Colon (tissue), 2 donors: Measurements from ENCODE around the gene PDE6A.

Experiments
- FAIRE-seq: peaks from 2 replicates; lab custom pipeline; 2012; peaks lifted over from hg19 to GRCh38; lab: Jason Lieb, UNC
- donor health status: control.
- donor health status: control.

PDE6A gene

GRCh38 chr5:149836451-149837139 is 108.0 kb downstream of the PDE6A start:
- no peak for FAIRE-seq

DNA sequence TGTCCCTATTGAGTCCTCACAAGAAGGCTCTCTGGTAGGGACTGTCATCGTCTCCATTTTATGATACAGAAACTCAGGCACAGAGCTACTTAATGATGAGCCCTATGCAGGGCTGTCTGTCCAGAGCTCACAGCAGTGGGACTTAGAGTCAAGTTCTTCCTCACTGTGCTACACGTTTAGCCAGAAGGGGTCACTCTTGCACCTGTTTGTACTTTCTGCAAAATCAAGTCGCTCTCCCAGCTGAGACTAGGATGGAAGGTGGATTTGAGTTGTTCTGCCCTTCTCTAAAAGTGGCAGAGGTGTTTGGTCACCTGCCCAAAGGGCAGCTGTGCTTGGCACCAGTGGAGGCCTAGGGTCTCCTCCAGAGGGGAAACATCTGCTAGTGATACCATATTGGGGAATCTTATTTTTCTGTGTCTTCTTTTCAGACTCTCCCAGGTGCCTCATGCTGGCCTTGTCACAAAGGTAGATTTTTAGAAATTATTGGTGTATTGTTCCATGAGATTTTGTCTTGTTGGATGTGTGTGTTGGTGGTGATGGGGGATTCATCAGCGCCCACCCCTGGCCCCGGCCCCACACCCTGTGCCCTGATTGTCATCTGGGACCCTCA is 110.2 kb downstream of the PDE6A start:
- FAIRE-seq: no peak

GRCh38 chr5:149833116-149833827 is 111.3 kb downstream of the PDE6A start:
- FAIRE-seq: no peak

GRCh38 chr5:149832636-149833035 is 112.0 kb downstream of the PDE6A start:
- no peak for FAIRE-seq

DNA sequence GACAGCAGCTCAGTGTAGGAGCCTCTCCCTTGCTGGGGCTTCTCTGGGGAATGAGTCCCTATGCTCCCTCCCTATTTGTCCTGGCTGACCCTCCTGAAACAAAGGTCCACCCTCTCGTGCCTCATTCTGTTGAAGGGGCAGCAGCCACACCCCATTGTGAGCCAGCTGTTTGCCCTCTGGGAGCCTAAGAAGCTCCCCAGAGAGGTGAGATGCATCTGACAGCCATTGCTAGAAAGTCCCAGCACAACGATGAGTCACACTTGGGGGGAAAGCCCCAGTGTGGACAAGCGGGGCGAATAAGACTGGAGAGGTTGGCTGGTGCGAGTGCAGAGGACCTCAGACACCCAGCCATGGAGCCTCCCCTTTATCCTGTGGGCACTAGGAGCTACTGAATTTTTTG is 113.1 kb downstream of the PDE6A start:
- no peak for FAIRE-seq

- FAIRE-seq: no peak
Observed at GRCh38 chr5:149830579-149830978, 114.0 kb downstream of the PDE6A start.

GRCh38 chr5:149829954-149830353 is 114.6 kb downstream of the PDE6A start:
- no peak for FAIRE-seq

DNA sequence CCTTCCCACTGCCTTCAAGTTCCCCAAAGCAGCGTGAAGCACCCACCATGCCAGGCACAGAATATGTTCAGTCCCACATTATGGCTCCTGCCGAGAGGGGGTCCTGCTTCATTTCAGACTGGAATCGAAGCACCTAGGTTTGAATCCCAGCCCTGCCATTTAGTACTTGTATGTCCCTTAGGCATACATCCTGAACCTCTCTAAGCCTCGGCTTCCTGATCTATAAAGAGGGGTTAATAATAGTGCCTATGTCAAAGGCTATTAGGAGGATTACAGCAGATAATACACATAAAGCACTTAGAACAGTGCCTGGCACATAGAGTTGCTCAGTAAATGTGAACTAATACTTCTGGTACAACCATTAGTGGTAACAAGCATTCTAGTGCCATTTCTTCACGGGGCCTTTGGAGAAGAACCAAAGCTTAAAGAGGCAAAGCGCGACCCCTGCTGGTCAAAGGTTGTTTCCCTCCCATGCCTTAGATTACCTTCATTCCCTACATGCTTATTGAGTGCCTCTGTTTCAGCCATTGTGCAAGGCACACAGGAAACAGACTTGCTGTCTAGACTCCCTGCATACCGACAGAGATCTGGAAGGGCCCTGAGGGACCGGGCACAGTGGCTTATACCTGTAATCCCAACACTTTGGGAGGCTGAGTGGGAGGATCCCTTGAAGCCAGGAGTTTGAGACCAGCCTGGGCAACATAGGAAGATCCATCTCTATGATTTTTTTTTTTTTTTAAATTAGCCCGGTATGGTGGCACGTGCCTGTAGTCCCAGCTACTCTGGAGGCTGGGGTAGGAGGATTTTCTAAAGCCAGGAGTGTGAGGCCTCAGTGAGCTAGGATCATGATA is 116.2 kb downstream of the PDE6A start:
- FAIRE-seq: no peak

DNA sequence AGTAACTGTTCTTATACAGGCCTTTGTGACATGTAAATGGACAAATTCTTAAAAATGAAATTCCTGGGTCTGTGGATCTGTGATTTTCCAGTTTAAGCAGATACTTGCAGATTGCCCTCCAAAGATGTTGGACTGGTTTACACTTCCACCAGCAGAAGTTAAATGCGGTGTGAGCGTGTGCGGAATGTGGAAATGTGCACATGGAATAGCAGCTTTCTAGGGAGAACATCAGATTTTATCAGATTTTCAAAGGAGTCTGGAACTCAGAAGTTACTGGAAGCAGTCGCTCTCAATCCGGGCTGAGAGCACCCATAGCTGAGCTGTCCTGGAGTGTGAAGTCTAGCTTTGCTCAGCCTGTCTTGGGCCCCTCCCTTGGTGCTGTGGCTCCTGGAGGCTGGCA is 117.0 kb downstream of the PDE6A start:
- no peak for FAIRE-seq

- no peak for FAIRE-seq
Observed at GRCh38 chr5:149827086-149827485, 117.5 kb downstream of the PDE6A start.

DNA sequence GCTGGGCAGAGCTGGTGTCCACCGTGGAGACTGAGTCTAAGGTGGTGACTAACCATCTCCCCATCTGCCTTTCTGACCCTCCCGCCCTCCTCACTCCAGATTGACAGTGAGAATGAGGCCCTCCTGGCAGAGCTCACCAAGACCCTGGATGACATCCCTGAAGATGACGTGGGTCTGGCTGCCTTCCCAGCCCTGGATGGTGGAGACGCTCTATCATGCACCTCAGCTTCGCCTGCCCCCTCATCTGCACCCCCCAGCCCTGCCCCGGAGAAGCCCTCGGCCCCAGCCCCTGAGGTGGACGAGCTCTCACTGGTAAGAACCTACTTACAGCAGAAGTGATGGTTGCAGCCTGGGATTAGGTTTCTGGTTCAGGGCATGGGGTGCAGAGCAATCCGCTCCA is 118.0 kb downstream of the PDE6A start:
- FAIRE-seq: no peak

DNA sequence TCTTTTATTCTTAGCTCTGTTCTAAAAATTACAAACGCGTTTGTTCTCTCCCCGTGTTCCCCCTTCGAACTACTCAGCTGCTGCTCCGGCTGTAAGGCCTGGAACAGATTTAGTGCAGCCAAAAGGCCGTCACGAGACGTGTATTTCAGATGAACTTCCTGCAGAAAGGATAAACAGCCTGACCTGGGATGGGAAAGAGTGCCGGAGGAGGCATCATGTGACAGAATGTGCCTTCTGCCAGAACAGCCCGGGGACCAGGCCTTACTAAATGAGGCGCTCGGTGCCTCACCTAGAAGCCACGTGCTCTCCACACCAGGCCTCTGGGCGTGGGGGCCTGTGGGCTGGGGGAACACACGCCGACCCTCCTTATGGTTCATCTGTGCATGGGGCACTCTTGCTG is 119.7 kb downstream of the PDE6A start:
- no peak for FAIRE-seq

DNA sequence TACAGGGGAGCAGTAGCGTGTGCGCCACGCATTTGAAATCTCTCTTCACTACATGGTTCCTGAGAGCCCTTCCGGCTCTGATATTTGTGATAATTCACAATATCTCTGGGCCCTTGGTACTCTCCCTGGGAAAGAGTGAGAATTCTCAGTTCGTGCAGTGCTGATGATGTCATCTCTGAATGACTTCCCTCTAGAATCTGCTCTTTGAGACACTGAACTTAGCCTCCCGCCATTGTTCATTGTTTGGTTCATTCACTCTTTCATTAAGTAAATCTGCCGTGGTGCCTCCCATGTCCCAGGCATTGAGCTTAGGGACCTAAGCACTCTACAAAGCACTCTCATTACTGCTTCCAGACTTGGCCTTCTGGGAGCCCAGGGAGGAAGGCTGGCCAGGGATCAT is 120.5 kb downstream of the PDE6A start:
- no peak for FAIRE-seq

GRCh38 chr5:149823375-149823774 is 121.2 kb downstream of the PDE6A start:
- FAIRE-seq: no peak

DNA sequence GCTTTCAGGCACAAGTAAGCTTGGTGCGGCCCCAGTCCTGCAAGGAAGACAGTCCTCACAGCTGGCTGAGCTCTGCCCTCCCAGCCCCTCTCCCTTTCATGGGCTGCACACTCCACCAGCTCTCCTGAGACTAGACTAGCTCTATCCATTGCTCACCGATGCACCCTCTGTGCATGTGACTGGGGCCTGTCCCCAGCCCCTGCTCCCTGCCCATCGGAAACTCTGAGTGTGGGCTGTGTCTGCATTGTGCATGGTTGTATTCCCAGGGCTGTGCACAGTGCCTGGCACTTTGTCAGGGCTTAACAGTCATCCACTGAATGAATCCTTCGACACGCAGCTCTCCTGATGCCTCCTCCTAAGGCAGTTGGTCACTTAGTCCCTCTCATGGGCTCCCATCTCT is 122.3 kb downstream of the PDE6A start:
- no peak for FAIRE-seq

- no peak for FAIRE-seq
Observed at GRCh38 chr5:149820536-149821510, 123.8 kb downstream of the PDE6A start.

DNA sequence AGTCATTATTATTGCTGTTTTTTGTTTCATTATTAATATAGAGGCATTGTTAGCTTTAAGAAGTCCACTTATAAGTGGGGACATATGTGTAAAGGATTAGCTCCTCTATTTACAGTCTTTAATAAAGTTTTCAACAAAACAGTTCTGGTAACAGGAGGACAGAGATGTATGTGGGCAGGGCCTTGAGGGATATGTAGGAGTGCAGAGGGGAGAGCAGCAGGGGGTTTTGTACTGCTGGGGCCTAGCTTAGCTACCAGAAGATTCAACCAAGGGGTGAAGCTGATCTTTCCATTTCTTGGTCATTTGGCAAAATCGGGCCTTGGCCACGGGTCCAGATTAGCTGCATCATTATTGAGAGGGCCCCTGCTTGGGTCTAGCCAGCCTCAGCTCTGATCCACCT is 124.6 kb downstream of the PDE6A start:
- FAIRE-seq: no peak

- FAIRE-seq: no peak
Observed at GRCh38 chr5:149818116-149818515, 126.5 kb downstream of the PDE6A start.

- FAIRE-seq: no peak
Observed at GRCh38 chr5:149817539-149818060, 127.0 kb downstream of the PDE6A start.

GRCh38 chr5:149816661-149817060 is 127.9 kb downstream of the PDE6A start:
- FAIRE-seq: no peak

DNA sequence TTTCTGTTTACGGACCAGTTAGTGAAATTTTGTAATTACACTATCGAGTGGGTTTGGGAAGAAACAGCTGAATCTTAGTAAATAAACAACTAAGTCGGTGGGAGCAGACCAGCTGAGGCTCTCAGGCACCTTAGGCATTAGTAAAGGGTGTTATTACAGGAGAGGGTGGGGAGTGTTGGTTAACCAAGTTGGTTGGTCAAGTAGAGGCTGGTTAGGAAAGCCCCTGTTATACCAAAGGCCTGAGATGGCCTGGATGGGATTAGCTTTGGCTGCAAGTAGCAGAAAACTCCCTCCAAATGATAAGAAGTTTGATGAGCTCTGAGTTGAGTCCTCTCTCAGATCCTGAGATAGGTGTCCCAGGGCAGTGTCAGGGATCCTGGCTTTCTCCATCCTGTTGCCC is 133.1 kb downstream of the PDE6A start:
- no peak for FAIRE-seq
